Progenitor cell of endocrine pancreas (in vitro differentiated cells): ENCODE results near the gene TMPO. TPM values are rescaled to one million over a fixed set of nuclear protein-coding genes. Genes with fewer than 3 reads are reported as not detected.
"Not testable (repeated sequence)": the region's sequence is repeated elsewhere in the genome, so short reads cannot be mapped to it uniquely, and the experiment has no call there.

ENCODE experiments used
- DNase-seq: peaks from one replicate; pipeline ENCODE4 v3.0.0; 2021; ENCODE audit warnings: low spot score; ENCODE audit not compliant: unreplicated experiment
- H3K27ac Mint-ChIP-seq: 2 replicates; pipeline ENCODE4 v1.8.0; 2021; ENCODE audit warnings: mild to moderate bottlenecking, moderate library complexity, mixed read lengths
- H3K27me3 Mint-ChIP-seq: 2 replicates; pipeline ENCODE4 v1.8.0; 2021; ENCODE audit warnings: mixed read lengths
- H3K36me3 Mint-ChIP-seq: 2 replicates; pipeline ENCODE4 v1.8.0; 2022; ENCODE audit warnings: mixed read lengths; ENCODE audit not compliant: insufficient read depth
- H3K4me1 Mint-ChIP-seq: 2 replicates; pipeline ENCODE4 v1.8.0; 2021; ENCODE audit warnings: low read depth, mixed read lengths
- H3K4me3 Mint-ChIP-seq: 2 replicates; pipeline ENCODE4 v1.8.0; 2021; ENCODE audit warnings: low read depth, mild to moderate bottlenecking, moderate library complexity, mixed read lengths
- H3K9me3 Mint-ChIP-seq: 2 replicates; pipeline ENCODE4 v1.8.0; 2021; ENCODE audit warnings: low read depth, mixed read lengths
- CTCF ChIP-seq: fragments of 200-600 bp; sonication (generic); IDR thresholded peaks from one replicate; pipeline ENCODE4 v1.5.0; 2021; ENCODE audit warnings: antibody characterized with exemption, mild to moderate bottlenecking; ENCODE audit not compliant: unreplicated experiment
- total RNA-seq: library from RNA; stranded (reverse); gene quantifications from 2 replicates; pipeline ENCODE4 v1.2.1, GENCODE V29; 2021

TMPO gene
- total RNA-seq, 1 donor from 2014 or later: 203 TPM

GRCh38 chr12:98592825-98593322 is 77.5 kb downstream of the TMPO start:
- Mint-ChIP-seq H3K4me3 (peak overlapping the region; percentile 96), H3K9me3 (no peaks in the 10 kb centered on the region), H3K36me3 (peaks cover 5% of the 10 kb centered on the region), H3K27ac (peak overlapping the region; percentile 100), H3K4me1 (peaks cover 18% of the 10 kb centered on the region), H3K27me3 (no peaks in the 10 kb centered on the region)
- no peak for TF ChIP-seq CTCF
- DNase-seq: no peak

GRCh38 chr12:98593351-98594049 is 78.1 kb downstream of the TMPO start, which contains the start of gene SLC25A3:
Gene SLC25A3 (plus strand): TSS chr12:98593686. CDS start chr12:98593979, 293 bp downstream.
- H3K27me3 Mint-ChIP-seq: no peaks in the 10 kb centered on the region
- peaks cover 10% of the 10 kb centered on the region for H3K36me3 Mint-ChIP-seq
- no peak for TF ChIP-seq CTCF
- H3K27ac Mint-ChIP-seq: peak within 1 kb of the TSS; percentile 100
- no peaks in the 10 kb centered on the region for H3K9me3 Mint-ChIP-seq
- peaks cover 18% of the 10 kb centered on the region for H3K4me1 Mint-ChIP-seq
- H3K4me3 Mint-ChIP-seq: peak within 1 kb of the TSS; percentile 96
- DNase-seq: peak; percentile 89

GRCh38 chr12:98594050-98594835 is 78.9 kb downstream of the TMPO start:
- Mint-ChIP-seq H3K27me3 (no peaks in the 10 kb centered on the region), H3K9me3 (no peaks in the 10 kb centered on the region), H3K36me3 (peaks cover 12% of the 10 kb centered on the region), H3K4me1 (peaks cover 18% of the 10 kb centered on the region), H3K4me3 (peak overlapping the region; percentile 96), H3K27ac (peak overlapping the region; percentile 100)
- DNase-seq: peak; percentile 10
- no peak for TF ChIP-seq CTCF

- H3K4me1 Mint-ChIP-seq: peaks cover 18% of the 10 kb centered on the region
- peaks cover 13% of the 10 kb centered on the region for H3K36me3 Mint-ChIP-seq
- no peaks in the 10 kb centered on the region for H3K9me3 Mint-ChIP-seq
- H3K27ac Mint-ChIP-seq: peak overlapping the region; percentile 100
- no peaks in the 10 kb centered on the region for H3K27me3 Mint-ChIP-seq
- no peak for DNase-seq
- peak overlapping the region; percentile 96 for H3K4me3 Mint-ChIP-seq
- no peak for TF ChIP-seq CTCF
These were observed 80.0 kb downstream of the TMPO start for GRCh38 chr12:98595243-98595988.

- peaks cover 20% of the 10 kb centered on the region for H3K36me3 Mint-ChIP-seq
- H3K27me3 Mint-ChIP-seq, H3K9me3 Mint-ChIP-seq, H3K27ac Mint-ChIP-seq, DNase-seq, H3K4me3 Mint-ChIP-seq: not testable (repeated sequence)
- peaks cover 18% of the 10 kb centered on the region for H3K4me1 Mint-ChIP-seq
These were observed 81.9 kb downstream of the TMPO start for GRCh38 chr12:98597313-98597712.

Other genes with a start within 250 kb of the TMPO start
- gene SLC25A3, start 78.1 kb downstream of the TMPO start, total RNA-seq: 530 and 561 TPM in 2 replicates
- 10.8 and 11.4 TPM in 2 replicates for gene IKBIP, start 129.2 kb downstream of the TMPO start, total RNA-seq
- 26.3 and 30.9 TPM in 2 replicates for gene APAF1, start 129.7 kb downstream of the TMPO start, total RNA-seq